ENCODE measurements around the gene MYBPC2.

DNA sequence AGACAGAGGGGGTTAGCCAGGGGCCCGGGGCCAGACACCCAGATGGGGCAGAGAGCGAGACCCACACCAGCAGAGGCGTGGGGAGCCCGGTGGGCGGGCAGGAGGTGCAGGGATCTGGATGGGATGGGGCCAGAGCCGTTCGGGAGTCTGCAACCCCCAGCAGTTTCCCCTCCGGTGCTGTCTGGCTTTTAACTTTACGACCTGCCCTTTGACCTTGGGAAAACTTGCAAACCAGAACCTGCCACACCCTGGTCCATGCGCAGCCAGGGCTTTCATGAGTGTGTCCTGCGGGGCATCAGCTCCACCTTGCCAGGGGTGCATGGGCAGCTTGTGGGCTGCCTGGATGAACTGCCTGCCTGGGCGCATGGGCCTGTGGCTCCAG is 68.5 kb downstream of the MYBPC2 start:
- no peak for TF ChIP-seq POLR2A (IDR thresholded peaks at IDR 0.05; ENCODE audit: low read length)
- no peak for TF ChIP-seq GATA1 (IDR thresholded peaks at IDR 0.05; ENCODE audit: low read depth, low read length)
